Measurements from ENCODE around the gene KLF7. TPM values are rescaled to one million over a fixed set of nuclear protein-coding genes. Genes with fewer than 3 reads are reported as not detected.

KLF7 gene
- total and polyA plus RNA-seq, 5 donors from 2014 or later, result 5.9 to 64.3 (median 9.3) TPM

- no peaks in the 10 kb centered on the region for H3K36me3 ChIP-seq (ENCODE audit: control insufficient read depth, insufficient read depth, low read length)
- no peaks in the 10 kb centered on the region for H3K4me1 ChIP-seq (ENCODE audit: control insufficient read depth, insufficient read depth, low read length, poor library complexity, severe bottlenecking)
- no peaks in the 10 kb centered on the region for H3K9me3 ChIP-seq (ENCODE audit: control insufficient read depth in 2 of 2, low read length in 2 of 2)
- no peak overlapping the region for H3K4me3 ChIP-seq (ENCODE audit: low read depth, low read length)
- Mint-ChIP-seq H3K36me3 (peaks cover 3% of the 10 kb centered on the region), H3K27me3 (no peaks in the 10 kb centered on the region), H3K27ac (no peak overlapping the region), H3K9me3 (peaks cover 0 to 7% (median 2%) of the 10 kb centered on the region in 7 donors), H3K4me3 (no peak overlapping the region), H3K4me1 (no peaks in the 10 kb centered on the region)
- ATAC-seq (ENCODE audit: low read depth in 2 of 2) (no peak), DNase-seq (no peak)
- no peak overlapping the region for H3K27ac ChIP-seq (ENCODE audit: insufficient read depth, low read length, poor library complexity, severe bottlenecking)
- no peaks in the 10 kb centered on the region for H3K27me3 ChIP-seq (ENCODE audit: control insufficient read depth, insufficient read depth, low read length)
These were observed 35.7 kb upstream of the KLF7 start for GRCh38 chr2:207201416-207201815.

GRCh38 chr2:207200136-207200535 lies 34.4 kb upstream of the KLF7 start:
- no peaks in the 10 kb centered on the region for H3K36me3 ChIP-seq (ENCODE audit: control insufficient read depth, insufficient read depth, low read length)
- H3K4me3 Mint-ChIP-seq, result no peak overlapping the region
- peaks cover 0 to 7% (median 2%) of the 10 kb centered on the region in 7 donors for H3K9me3 Mint-ChIP-seq
- H3K27me3 Mint-ChIP-seq, result no peaks in the 10 kb centered on the region
- DNase-seq (no peak), ATAC-seq (ENCODE audit: low read depth in 2 of 2) (no peak)
- H3K36me3 Mint-ChIP-seq, result peaks cover 3% of the 10 kb centered on the region
- H3K4me1 Mint-ChIP-seq, result no peaks in the 10 kb centered on the region
- no peaks in the 10 kb centered on the region for H3K27me3 ChIP-seq (ENCODE audit: control insufficient read depth, insufficient read depth, low read length)
- H3K27ac ChIP-seq (ENCODE audit: insufficient read depth, low read length, poor library complexity, severe bottlenecking), result no peak overlapping the region
- H3K4me3 ChIP-seq (ENCODE audit: low read depth, low read length), result no peak overlapping the region
- H3K27ac Mint-ChIP-seq, result no peak overlapping the region
- no peaks in the 10 kb centered on the region for H3K9me3 ChIP-seq (ENCODE audit: control insufficient read depth in 2 of 2, low read length in 2 of 2)
- no peaks in the 10 kb centered on the region for H3K4me1 ChIP-seq (ENCODE audit: control insufficient read depth, insufficient read depth, low read length, poor library complexity, severe bottlenecking)

- no peak overlapping the region for H3K4me3 ChIP-seq (ENCODE audit: low read depth, low read length)
- H3K4me1 ChIP-seq (ENCODE audit: control insufficient read depth, insufficient read depth, low read length, poor library complexity, severe bottlenecking), result no peaks in the 10 kb centered on the region
- Mint-ChIP-seq H3K27me3 (peaks cover 18% of the 10 kb centered on the region), H3K27ac (no peak overlapping the region), H3K4me1 (no peaks in the 10 kb centered on the region), H3K4me3 (no peak overlapping the region), H3K9me3 (peaks cover 0 to 5% (median 2%) of the 10 kb centered on the region in 7 donors), H3K36me3 (no peaks in the 10 kb centered on the region)
- H3K36me3 ChIP-seq (ENCODE audit: control insufficient read depth, insufficient read depth, low read length), result no peaks in the 10 kb centered on the region
- H3K27me3 ChIP-seq (ENCODE audit: control insufficient read depth, insufficient read depth, low read length), result peaks cover 3% of the 10 kb centered on the region
- DNase-seq (no peak), ATAC-seq (ENCODE audit: low read depth in 2 of 2) (no peak)
- H3K9me3 ChIP-seq (ENCODE audit: control insufficient read depth in 2 of 2, low read length in 2 of 2), result no peaks in the 10 kb centered on the region
- H3K27ac ChIP-seq (ENCODE audit: insufficient read depth, low read length, poor library complexity, severe bottlenecking), result no peak overlapping the region
These were observed 28.3 kb upstream of the KLF7 start for GRCh38 chr2:207194028-207194427.

- peaks cover 0 to 4% of the 10 kb centered on the region in 2 experiments for H3K9me3 ChIP-seq (ENCODE audit: control insufficient read depth in 2 of 2, low read length in 2 of 2)
- Mint-ChIP-seq H3K36me3 (no peaks in the 10 kb centered on the region), H3K27ac (peak overlapping the region in 2 of 3 donors; percentile 9 to 33), H3K4me3 (no peak overlapping the region), H3K27me3 (peaks cover 23% of the 10 kb centered on the region), H3K4me1 (no peaks in the 10 kb centered on the region), H3K9me3 (peaks cover 0 to 11% (median 1%) of the 10 kb centered on the region in 7 donors)
- no peak overlapping the region for H3K27ac ChIP-seq (ENCODE audit: insufficient read depth, low read length, poor library complexity, severe bottlenecking)
- ATAC-seq (ENCODE audit: low read depth in 2 of 2) (no peak), DNase-seq (no peak)
- H3K4me3 ChIP-seq (ENCODE audit: low read depth, low read length), result no peak overlapping the region
- H3K36me3 ChIP-seq (ENCODE audit: control insufficient read depth, insufficient read depth, low read length), result no peaks in the 10 kb centered on the region
- peaks cover 3% of the 10 kb centered on the region for H3K27me3 ChIP-seq (ENCODE audit: control insufficient read depth, insufficient read depth, low read length)
- no peaks in the 10 kb centered on the region for H3K4me1 ChIP-seq (ENCODE audit: control insufficient read depth, insufficient read depth, low read length, poor library complexity, severe bottlenecking)
These were observed 23.1 kb upstream of the KLF7 start for GRCh38 chr2:207188626-207189419.

GRCh38 chr2:207185372-207185771 lies 19.6 kb upstream of the KLF7 start:
- no peak for ATAC-seq (ENCODE audit: low read depth in 2 of 2)
- Mint-ChIP-seq H3K27me3 (peaks cover 9% of the 10 kb centered on the region), H3K4me1 (no peaks in the 10 kb centered on the region), H3K4me3 (no peak overlapping the region), H3K36me3 (no peaks in the 10 kb centered on the region), H3K9me3 (peaks cover 0 to 11% (median 0%) of the 10 kb centered on the region in 7 donors), H3K27ac (no peak overlapping the region)
- Histone ChIP-seq H3K27me3 (ENCODE audit: control insufficient read depth, insufficient read depth, low read length) (peaks cover 3% of the 10 kb centered on the region), H3K9me3 (ENCODE audit: control insufficient read depth in 2 of 2, low read length in 2 of 2) (peaks cover 0 to 4% of the 10 kb centered on the region in 2 experiments), H3K27ac (ENCODE audit: insufficient read depth, low read length, poor library complexity, severe bottlenecking) (no peak overlapping the region), H3K4me1 (ENCODE audit: control insufficient read depth, insufficient read depth, low read length, poor library complexity, severe bottlenecking) (no peaks in the 10 kb centered on the region), H3K4me3 (ENCODE audit: low read depth, low read length) (no peak overlapping the region), H3K36me3 (ENCODE audit: control insufficient read depth, insufficient read depth, low read length) (no peaks in the 10 kb centered on the region)
- no peak for DNase-seq

GRCh38 chr2:207184768-207185167 lies 19.0 kb upstream of the KLF7 start:
- no peak for ATAC-seq (ENCODE audit: low read depth in 2 of 2)
- Histone ChIP-seq H3K4me3 (ENCODE audit: low read depth, low read length) (no peak overlapping the region), H3K4me1 (ENCODE audit: control insufficient read depth, insufficient read depth, low read length, poor library complexity, severe bottlenecking) (no peaks in the 10 kb centered on the region), H3K36me3 (ENCODE audit: control insufficient read depth, insufficient read depth, low read length) (no peaks in the 10 kb centered on the region), H3K27ac (ENCODE audit: insufficient read depth, low read length, poor library complexity, severe bottlenecking) (no peak overlapping the region), H3K9me3 (ENCODE audit: control insufficient read depth in 2 of 2, low read length in 2 of 2) (peaks cover 0 to 4% of the 10 kb centered on the region in 2 experiments), H3K27me3 (ENCODE audit: control insufficient read depth, insufficient read depth, low read length) (peaks cover 3% of the 10 kb centered on the region)
- H3K4me1 Mint-ChIP-seq, result peaks cover 0 to 2% (median 0%) of the 10 kb centered on the region in 4 donors
- peaks cover 9% of the 10 kb centered on the region for H3K27me3 Mint-ChIP-seq
- no peak overlapping the region for H3K4me3 Mint-ChIP-seq
- H3K9me3 Mint-ChIP-seq, result peaks cover 0 to 11% (median 0%) of the 10 kb centered on the region in 7 donors
- DNase-seq, result peak in 1 of 3 donors; percentile 14
- no peak overlapping the region for H3K27ac Mint-ChIP-seq
- no peaks in the 10 kb centered on the region for H3K36me3 Mint-ChIP-seq

- Histone ChIP-seq H3K9me3 (ENCODE audit: control insufficient read depth in 2 of 2, low read length in 2 of 2) (peaks cover 0 to 4% of the 10 kb centered on the region in 2 experiments), H3K4me1 (ENCODE audit: control insufficient read depth, insufficient read depth, low read length, poor library complexity, severe bottlenecking) (no peaks in the 10 kb centered on the region), H3K36me3 (ENCODE audit: control insufficient read depth, insufficient read depth, low read length) (no peaks in the 10 kb centered on the region), H3K27ac (ENCODE audit: insufficient read depth, low read length, poor library complexity, severe bottlenecking) (no peak overlapping the region), H3K27me3 (ENCODE audit: control insufficient read depth, insufficient read depth, low read length) (no peaks in the 10 kb centered on the region), H3K4me3 (ENCODE audit: low read depth, low read length) (no peak overlapping the region)
- H3K27ac Mint-ChIP-seq, result no peak overlapping the region
- no peak overlapping the region for H3K4me3 Mint-ChIP-seq
- H3K9me3 Mint-ChIP-seq, result peaks cover 0 to 11% (median 0%) of the 10 kb centered on the region in 7 donors
- ATAC-seq (ENCODE audit: low read depth in 2 of 2), result no peak
- H3K36me3 Mint-ChIP-seq, result no peaks in the 10 kb centered on the region
- peaks cover 9% of the 10 kb centered on the region for H3K27me3 Mint-ChIP-seq
- DNase-seq, result no peak
- peaks cover 0 to 2% (median 0%) of the 10 kb centered on the region in 4 donors for H3K4me1 Mint-ChIP-seq
These were observed 18.6 kb upstream of the KLF7 start for GRCh38 chr2:207184348-207184747.

GRCh38 chr2:207183506-207183905 lies 17.8 kb upstream of the KLF7 start:
- DNase-seq, result no peak
- Histone ChIP-seq H3K4me1 (ENCODE audit: control insufficient read depth, insufficient read depth, low read length, poor library complexity, severe bottlenecking) (no peaks in the 10 kb centered on the region), H3K4me3 (ENCODE audit: low read depth, low read length) (no peak overlapping the region), H3K36me3 (ENCODE audit: control insufficient read depth, insufficient read depth, low read length) (no peaks in the 10 kb centered on the region), H3K27me3 (ENCODE audit: control insufficient read depth, insufficient read depth, low read length) (no peaks in the 10 kb centered on the region), H3K9me3 (ENCODE audit: control insufficient read depth in 2 of 2, low read length in 2 of 2) (peaks cover 0 to 4% of the 10 kb centered on the region in 2 experiments), H3K27ac (ENCODE audit: insufficient read depth, low read length, poor library complexity, severe bottlenecking) (no peak overlapping the region)
- Mint-ChIP-seq H3K27me3 (peaks cover 9% of the 10 kb centered on the region), H3K9me3 (peaks cover 0 to 11% (median 0%) of the 10 kb centered on the region in 7 donors), H3K36me3 (no peaks in the 10 kb centered on the region), H3K4me1 (peaks cover 0 to 2% (median 0%) of the 10 kb centered on the region in 4 donors), H3K4me3 (no peak overlapping the region), H3K27ac (no peak overlapping the region)
- ATAC-seq (ENCODE audit: low read depth in 2 of 2), result no peak
